Trophoblast cell (in vitro differentiated cells and primary cell): Measurements from ENCODE around the gene ANKRD30A.

Source experiments
- DNase-seq, 2 donors: peaks; one replicate each; pipeline ENCODE4 v3.0.0-alpha.2; 2016
- H2AFZ ChIP-seq: 2 replicates; pipeline ENCODE4 v1.6.1; 2013; ENCODE audit warnings: low read length, moderate library complexity, mild to moderate bottlenecking; ENCODE audit not compliant: insufficient read depth, poor library complexity
- H2AK5ac ChIP-seq: 2 replicates; pipeline ENCODE4 v1.6.1; 2013; ENCODE audit warnings: mild to moderate bottlenecking, low read length
- H2BK120ac ChIP-seq: 2 replicates; pipeline ENCODE4 v1.6.1; 2013; ENCODE audit warnings: low read length, mild to moderate bottlenecking, moderate library complexity; ENCODE audit not compliant: insufficient read depth, poor library complexity
- H2BK12ac ChIP-seq: 2 replicates; pipeline ENCODE4 v1.6.1; 2013; ENCODE audit warnings: mild to moderate bottlenecking, low read length, moderate library complexity
- H2BK5ac ChIP-seq: 2 replicates; pipeline ENCODE4 v1.6.1; 2013; ENCODE audit warnings: low read length, low read depth, moderate library complexity, mild to moderate bottlenecking; ENCODE audit not compliant: poor library complexity
- H3K14ac ChIP-seq: 2 replicates; pipeline ENCODE4 v1.6.1; 2013; ENCODE audit warnings: mild to moderate bottlenecking, low read length
- H3K18ac ChIP-seq: 2 replicates; pipeline ENCODE4 v1.6.1; 2013; ENCODE audit warnings: mild to moderate bottlenecking, low read length
- H3K23ac ChIP-seq: 2 replicates; pipeline ENCODE4 v1.6.1; 2013; ENCODE audit warnings: low read length
- H3K27ac ChIP-seq: 2 replicates; pipeline ENCODE4 v1.5.1; 2013; ENCODE audit warnings: low read depth, mild to moderate bottlenecking, inconsistent platforms, low read length, moderate library complexity
- H3K27me3 ChIP-seq: 2 replicates; pipeline ENCODE4 v1.6.1; 2013; ENCODE audit warnings: inconsistent platforms, mild to moderate bottlenecking, low read length, moderate library complexity; ENCODE audit not compliant: insufficient read depth
- H3K36me3 ChIP-seq, 2 experiments: 1 replicate in 1 of 2; 2 replicates in 1 of 2; pipeline ENCODE4 v1.6.1; 2013; ENCODE audit warnings: low read length in 2 of 2, mild to moderate bottlenecking in 2 of 2, moderate library complexity in 1 of 2; ENCODE audit not compliant: insufficient read depth in 2 of 2, control insufficient read depth in 1 of 2
- H3K4ac ChIP-seq: 2 replicates; pipeline ENCODE4 v1.6.1; 2013; ENCODE audit warnings: low read depth, mild to moderate bottlenecking, low read length, moderate library complexity
- H3K4me1 ChIP-seq, 2 experiments: 1 replicate in 1 of 2; 2 replicates in 1 of 2; pipeline ENCODE4 v1.6.1; 2013; ENCODE audit warnings: low read length in 2 of 2, mild to moderate bottlenecking in 2 of 2, moderate library complexity in 1 of 2; ENCODE audit not compliant: insufficient read depth in 2 of 2, control insufficient read depth in 1 of 2
- H3K4me2 ChIP-seq: 2 replicates; pipeline ENCODE4 v1.6.1; 2013; ENCODE audit warnings: inconsistent platforms, mild to moderate bottlenecking, low read length, moderate library complexity
- H3K4me3 ChIP-seq: 2 replicates; pipeline ENCODE4 v1.5.1; 2013; ENCODE audit warnings: mild to moderate bottlenecking, low read depth, low read length, inconsistent platforms
- H3K79me1 ChIP-seq: one replicate; pipeline ENCODE4 v1.6.1; 2013; ENCODE audit warnings: low read length
- H3K79me2 ChIP-seq: 2 replicates; pipeline ENCODE4 v1.6.1; 2013; ENCODE audit warnings: low read length, mild to moderate bottlenecking; ENCODE audit not compliant: control insufficient read depth, insufficient read depth, poor library complexity
- H3K9ac ChIP-seq: 2 replicates; pipeline ENCODE4 v1.6.1; 2013; ENCODE audit warnings: mild to moderate bottlenecking, low read length
- H3K9me3 ChIP-seq: 2 replicates; pipeline ENCODE4 v1.6.1; 2013; ENCODE audit warnings: low read depth, mild to moderate bottlenecking, control low read depth, inconsistent platforms, low read length; ENCODE audit not compliant: insufficient read depth
- H4K12ac ChIP-seq: 2 replicates; pipeline ENCODE4 v1.6.1; 2013; ENCODE audit warnings: low read depth, mild to moderate bottlenecking, low read length, moderate library complexity
- H4K8ac ChIP-seq: 2 replicates; pipeline ENCODE4 v1.6.1; 2013; ENCODE audit warnings: low read depth, mild to moderate bottlenecking, low read length, moderate library complexity
- H4K91ac ChIP-seq: one replicate; pipeline ENCODE4 v1.6.1; 2013; ENCODE audit warnings: low read depth, mild to moderate bottlenecking, low read length, moderate library complexity
- WGBS: extraction: QIAGEN DNeasy Blood & Tissue Kit; methylation state at CpG from one replicate; pipeline ENCODE4 v1.1.7; 2013; ENCODE audit warnings: missing lambda C conversion rate; ENCODE audit not compliant: insufficient read length, insufficient coverage; ENCODE audit errors: extremely low coverage; 5-methylcytosine and 5-hydroxymethylcytosine counted together

ANKRD30A gene

DNA sequence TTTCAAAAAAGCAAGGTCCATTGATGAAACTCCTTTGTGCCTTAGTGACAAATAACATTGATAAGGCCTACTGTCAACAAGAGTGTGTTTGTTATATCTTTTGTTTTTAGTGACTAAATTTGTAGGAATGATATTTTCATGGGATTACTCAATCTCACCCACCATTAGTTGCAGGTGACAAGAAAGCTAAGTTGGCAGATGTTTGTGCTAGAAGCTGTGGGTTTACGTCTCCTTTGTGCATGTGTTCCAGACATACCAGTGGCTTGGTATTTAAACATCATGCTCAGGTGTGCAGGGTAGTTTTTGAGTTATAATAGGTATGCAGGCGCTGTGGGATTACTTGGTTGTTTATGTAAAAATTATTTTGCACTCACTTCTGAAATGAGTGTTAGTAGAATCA, 178.6 kb downstream of the ANKRD30A start:
- no peaks in the 10 kb centered on the region for H3K27me3 ChIP-seq
- peaks cover 28% of the 10 kb centered on the region for H3K9me3 ChIP-seq
- no peak overlapping the region for H3K4me2 ChIP-seq
- H2BK12ac ChIP-seq, result no peak overlapping the region
- H3K79me1 ChIP-seq, result no peaks in the 10 kb centered on the region
- H3K14ac ChIP-seq, result no peak overlapping the region
- H4K8ac ChIP-seq, result no peak overlapping the region
- H3K4me3 ChIP-seq, result no peak overlapping the region
- no peak overlapping the region for H3K9ac ChIP-seq
- no CpG with 5 or more reads among the region's 2 CpGs for WGBS
- no peak overlapping the region for H3K18ac ChIP-seq
- H2BK120ac ChIP-seq, result no peak overlapping the region
- no peak overlapping the region for H2BK5ac ChIP-seq
- no peak overlapping the region for H4K91ac ChIP-seq
- no peak overlapping the region for H3K27ac ChIP-seq
- H3K36me3 ChIP-seq, result no peaks in the 10 kb centered on the region
- H2AFZ ChIP-seq, result no peak overlapping the region
- H2AK5ac ChIP-seq, result no peak overlapping the region
- H4K12ac ChIP-seq, result no peak overlapping the region
- no peaks in the 10 kb centered on the region for H3K79me2 ChIP-seq
- H3K4ac ChIP-seq, result no peak overlapping the region
- H3K4me1 ChIP-seq, result no peaks in the 10 kb centered on the region
- peak; percentile 76 to 92 for DNase-seq
- no peak overlapping the region for H3K23ac ChIP-seq

DNA sequence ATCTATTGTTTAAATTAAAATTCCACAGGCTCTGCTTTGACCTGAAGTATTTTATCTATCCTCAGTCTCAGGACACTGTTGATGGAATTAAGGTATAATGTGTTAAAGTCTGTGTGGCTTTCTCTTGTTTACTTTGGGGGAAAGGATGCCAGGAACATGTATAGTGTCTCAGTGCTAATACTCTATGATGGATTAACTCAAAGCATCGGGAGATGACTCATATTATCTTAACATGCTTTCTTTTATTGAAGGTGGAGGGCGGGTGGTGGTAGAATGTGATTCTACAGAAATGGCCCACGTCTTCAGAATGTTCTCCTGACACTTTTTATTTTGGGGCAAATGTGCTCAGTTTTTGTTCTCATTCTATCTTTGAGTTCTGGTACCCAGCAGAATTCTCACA, 189.0 kb downstream of the ANKRD30A start:
- WGBS, result no CpG with 5 or more reads among the region's 3 CpGs
- H3K36me3 ChIP-seq, result no peaks in the 10 kb centered on the region

DNA sequence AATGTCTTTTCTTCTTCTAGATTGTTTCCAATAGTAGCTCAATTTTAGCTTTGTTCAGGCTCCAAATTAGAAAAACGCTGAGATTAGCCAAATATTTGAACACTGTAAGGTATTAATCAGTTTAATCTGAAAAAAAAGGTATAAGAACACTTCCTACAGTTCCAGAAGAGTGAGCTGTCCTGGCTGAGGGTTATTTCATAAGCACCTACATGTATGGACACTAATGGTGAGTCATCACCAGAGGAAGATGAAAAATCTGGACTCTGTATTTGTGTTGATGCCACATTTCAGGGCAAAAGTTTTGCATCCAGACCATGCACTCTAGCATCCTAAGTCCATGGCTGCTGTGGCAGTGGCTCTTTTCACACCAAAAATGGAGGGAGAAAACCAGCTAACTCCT, 189.5 kb downstream of the ANKRD30A start:
- no peaks in the 10 kb centered on the region for H3K79me1 ChIP-seq
- H2AK5ac ChIP-seq, result no peak overlapping the region
- H3K4me1 ChIP-seq, result no peaks in the 10 kb centered on the region
- peak; percentile 27 to 80 for DNase-seq
- no peak overlapping the region for H3K4ac ChIP-seq
- H4K12ac ChIP-seq, result no peak overlapping the region
- H2BK12ac ChIP-seq, result no peak overlapping the region
- no peak overlapping the region for H3K9ac ChIP-seq
- no peak overlapping the region for H3K27ac ChIP-seq
- H2BK120ac ChIP-seq, result no peak overlapping the region
- no peak overlapping the region for H4K91ac ChIP-seq
- no peak overlapping the region for H4K8ac ChIP-seq
- no peak overlapping the region for H3K4me2 ChIP-seq
- H2AFZ ChIP-seq, result no peak overlapping the region
- no peaks in the 10 kb centered on the region for H3K27me3 ChIP-seq
- H3K9me3 ChIP-seq, result peaks cover 15% of the 10 kb centered on the region
- H3K14ac ChIP-seq, result no peak overlapping the region
- no peak overlapping the region for H3K4me3 ChIP-seq
- no peak overlapping the region for H2BK5ac ChIP-seq
- H3K79me2 ChIP-seq, result no peaks in the 10 kb centered on the region
- H3K36me3 ChIP-seq, result no peaks in the 10 kb centered on the region
- no CpG with 5 or more reads among the region's 1 CpG for WGBS
- no peak overlapping the region for H3K23ac ChIP-seq
- no peak overlapping the region for H3K18ac ChIP-seq

More for the DNA sequence above, 189.0 kb downstream of the ANKRD30A start:
- H3K23ac ChIP-seq, result no peak overlapping the region
- H3K79me2 ChIP-seq, result no peaks in the 10 kb centered on the region
- H3K4me2 ChIP-seq, result no peak overlapping the region
- no peak overlapping the region for H3K4me3 ChIP-seq
- no peak overlapping the region for H3K9ac ChIP-seq
- H3K4me1 ChIP-seq, result no peaks in the 10 kb centered on the region
- H2BK120ac ChIP-seq, result no peak overlapping the region
- no peak for DNase-seq
- no peak overlapping the region for H3K18ac ChIP-seq
- H3K14ac ChIP-seq, result no peak overlapping the region
- H3K27ac ChIP-seq, result no peak overlapping the region
- H3K4ac ChIP-seq, result no peak overlapping the region
- H4K8ac ChIP-seq, result no peak overlapping the region
- no peak overlapping the region for H2BK5ac ChIP-seq
- H3K79me1 ChIP-seq, result no peaks in the 10 kb centered on the region
- no peak overlapping the region for H4K12ac ChIP-seq
- H4K91ac ChIP-seq, result no peak overlapping the region
- H3K27me3 ChIP-seq, result no peaks in the 10 kb centered on the region
- H2AK5ac ChIP-seq, result no peak overlapping the region
- peaks cover 15% of the 10 kb centered on the region for H3K9me3 ChIP-seq
- no peak overlapping the region for H2BK12ac ChIP-seq
- no peak overlapping the region for H2AFZ ChIP-seq

GRCh38 chr10:37344413-37344812, 219.0 kb downstream of the ANKRD30A start:
- no peak overlapping the region for H4K91ac ChIP-seq
- no peak overlapping the region for H4K12ac ChIP-seq
- peaks cover 16% of the 10 kb centered on the region for H3K9me3 ChIP-seq
- H3K27ac ChIP-seq, result no peak overlapping the region
- no peak overlapping the region for H2BK12ac ChIP-seq
- H2BK5ac ChIP-seq, result no peak overlapping the region
- no peak overlapping the region for H3K18ac ChIP-seq
- H3K9ac ChIP-seq, result no peak overlapping the region
- H3K4me1 ChIP-seq, result no peaks in the 10 kb centered on the region
- no peak overlapping the region for H3K14ac ChIP-seq
- no peak overlapping the region for H2BK120ac ChIP-seq
- no peaks in the 10 kb centered on the region for H3K79me1 ChIP-seq
- H4K8ac ChIP-seq, result no peak overlapping the region
- H2AK5ac ChIP-seq, result no peak overlapping the region
- no peak overlapping the region for H3K4ac ChIP-seq
- H3K79me2 ChIP-seq, result no peaks in the 10 kb centered on the region
- no peaks in the 10 kb centered on the region for H3K36me3 ChIP-seq
- no peaks in the 10 kb centered on the region for H3K27me3 ChIP-seq
- no peak overlapping the region for H2AFZ ChIP-seq
- no peak overlapping the region for H3K23ac ChIP-seq
- no peak overlapping the region for H3K4me2 ChIP-seq
- no CpG with 5 or more reads among the region's 2 CpGs for WGBS
- no peak for DNase-seq
- H3K4me3 ChIP-seq, result no peak overlapping the region
